ENCODE results near the gene DDRGK1. TPM values are rescaled to one million over a fixed set of nuclear protein-coding genes. Genes with fewer than 3 reads are reported as not detected.

The DDRGK1 gene
- polyA plus RNA-seq, 1 donor from 2014 or later = 67.6 TPM

GRCh38 chr20:3242172-3242692 is 37.8 kb upstream of the DDRGK1 start:
- Histone ChIP-seq H3K79me2 (replicated peaks; ENCODE audit: insufficient read depth, low read length) (no peaks in the 10 kb centered on the region), H3K9ac (ENCODE audit: low read length) (no peak overlapping the region), H3K27me3 (ENCODE audit: insufficient read depth, low read depth, low read length) (peaks cover 52% of the 10 kb centered on the region), H3F3A (ENCODE audit: insufficient read depth, low read length, poor library complexity, severe bottlenecking) (no peaks in the 10 kb centered on the region), H3K4me3 (ENCODE audit: low read length) (no peak overlapping the region), H3K9me2 (ENCODE audit: insufficient read depth, low read length) (no peaks in the 10 kb centered on the region), H3K27ac (ENCODE audit: low read length) (no peak overlapping the region), H2AFZ (ENCODE audit: low read depth, low read length) (no peak overlapping the region), H3K36me3 (ENCODE audit: insufficient read depth, low read length) (no peaks in the 10 kb centered on the region), H4K20me1 (ENCODE audit: insufficient read depth) (no peaks in the 10 kb centered on the region), H3K4me2 (ENCODE audit: low read length) (no peak overlapping the region), H3K9me3 (ENCODE audit: low read length) (peaks cover 7% of the 10 kb centered on the region)
- TF ChIP-seq EP300 (conservative IDR thresholded peaks at IDR 0.05; ENCODE audit: poor library complexity, severe bottlenecking) (no peak), RAD21 (conservative IDR thresholded peaks at IDR 0.05) (no peak), SMC3 (conservative IDR thresholded peaks at IDR 0.05; ENCODE audit: poor library complexity) (no peak), CTCF (IDR thresholded peaks at IDR 0.05; ENCODE audit: poor library complexity, severe bottlenecking) (no peak), EZH2 (IDR thresholded peaks at IDR 0.05; ENCODE audit: borderline replicate concordance, insufficient read depth, low read length, poor library complexity, severe bottlenecking) (no peak), TAF1 (IDR thresholded peaks at IDR 0.05; ENCODE audit: low read depth) (no peak), MXI1 (conservative IDR thresholded peaks at IDR 0.05; ENCODE audit: poor library complexity, severe bottlenecking) (no peak), POLR2AphosphoS5 (IDR thresholded peaks at IDR 0.05) (no peak)
- TF ChIP-seq, protein P1, sequence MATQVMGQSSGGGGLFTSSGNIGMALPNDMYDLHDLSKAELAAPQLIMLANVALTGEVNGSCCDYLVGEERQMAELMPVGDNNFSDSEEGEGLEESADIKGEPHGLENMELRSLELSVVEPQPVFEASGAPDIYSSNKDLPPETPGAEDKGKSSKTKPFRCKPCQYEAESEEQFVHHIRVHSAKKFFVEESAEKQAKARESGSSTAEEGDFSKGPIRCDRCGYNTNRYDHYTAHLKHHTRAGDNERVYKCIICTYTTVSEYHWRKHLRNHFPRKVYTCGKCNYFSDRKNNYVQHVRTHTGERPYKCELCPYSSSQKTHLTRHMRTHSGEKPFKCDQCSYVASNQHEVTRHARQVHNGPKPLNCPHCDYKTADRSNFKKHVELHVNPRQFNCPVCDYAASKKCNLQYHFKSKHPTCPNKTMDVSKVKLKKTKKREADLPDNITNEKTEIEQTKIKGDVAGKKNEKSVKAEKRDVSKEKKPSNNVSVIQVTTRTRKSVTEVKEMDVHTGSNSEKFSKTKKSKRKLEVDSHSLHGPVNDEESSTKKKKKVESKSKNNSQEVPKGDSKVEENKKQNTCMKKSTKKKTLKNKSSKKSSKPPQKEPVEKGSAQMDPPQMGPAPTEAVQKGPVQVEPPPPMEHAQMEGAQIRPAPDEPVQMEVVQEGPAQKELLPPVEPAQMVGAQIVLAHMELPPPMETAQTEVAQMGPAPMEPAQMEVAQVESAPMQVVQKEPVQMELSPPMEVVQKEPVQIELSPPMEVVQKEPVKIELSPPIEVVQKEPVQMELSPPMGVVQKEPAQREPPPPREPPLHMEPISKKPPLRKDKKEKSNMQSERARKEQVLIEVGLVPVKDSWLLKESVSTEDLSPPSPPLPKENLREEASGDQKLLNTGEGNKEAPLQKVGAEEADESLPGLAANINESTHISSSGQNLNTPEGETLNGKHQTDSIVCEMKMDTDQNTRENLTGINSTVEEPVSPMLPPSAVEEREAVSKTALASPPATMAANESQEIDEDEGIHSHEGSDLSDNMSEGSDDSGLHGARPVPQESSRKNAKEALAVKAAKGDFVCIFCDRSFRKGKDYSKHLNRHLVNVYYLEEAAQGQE (IDR thresholded peaks at IDR 0.05; ENCODE audit: borderline replicate concordance) = no peak

- no peak for TF ChIP-seq EZH2 (IDR thresholded peaks at IDR 0.05; ENCODE audit: borderline replicate concordance, insufficient read depth, low read length, poor library complexity, severe bottlenecking)
- TF ChIP-seq MXI1 (conservative IDR thresholded peaks at IDR 0.05; ENCODE audit: poor library complexity, severe bottlenecking) = no peak
- TF ChIP-seq TAF1 (IDR thresholded peaks at IDR 0.05; ENCODE audit: low read depth) = no peak
- no peak for TF ChIP-seq CTCF (IDR thresholded peaks at IDR 0.05; ENCODE audit: poor library complexity, severe bottlenecking)
- TF ChIP-seq, protein P1 (IDR thresholded peaks at IDR 0.05; ENCODE audit: borderline replicate concordance) = no peak
- no peak for TF ChIP-seq EP300 (conservative IDR thresholded peaks at IDR 0.05; ENCODE audit: poor library complexity, severe bottlenecking)
- TF ChIP-seq RAD21 (conservative IDR thresholded peaks at IDR 0.05) = no peak
- no peak for TF ChIP-seq POLR2AphosphoS5 (IDR thresholded peaks at IDR 0.05)
- TF ChIP-seq SMC3 (conservative IDR thresholded peaks at IDR 0.05; ENCODE audit: poor library complexity) = no peak
- no peaks in the 10 kb centered on the region for H3F3A ChIP-seq (ENCODE audit: insufficient read depth, low read length, poor library complexity, severe bottlenecking)
- peaks cover 7% of the 10 kb centered on the region for H3K9me3 ChIP-seq (ENCODE audit: low read length)
- H3K36me3 ChIP-seq (ENCODE audit: insufficient read depth, low read length) = no peaks in the 10 kb centered on the region
- peaks cover 63% of the 10 kb centered on the region for H3K27me3 ChIP-seq (ENCODE audit: insufficient read depth, low read depth, low read length)
- H3K79me2 ChIP-seq (replicated peaks; ENCODE audit: insufficient read depth, low read length) = no peaks in the 10 kb centered on the region
- no peak overlapping the region for H3K4me3 ChIP-seq (ENCODE audit: low read length)
- H3K9me2 ChIP-seq (ENCODE audit: insufficient read depth, low read length) = no peaks in the 10 kb centered on the region
- H2AFZ ChIP-seq (ENCODE audit: low read depth, low read length) = no peak overlapping the region
- no peaks in the 10 kb centered on the region for H4K20me1 ChIP-seq (ENCODE audit: insufficient read depth)
- no peak overlapping the region for H3K4me2 ChIP-seq (ENCODE audit: low read length)
- H3K27ac ChIP-seq (ENCODE audit: low read length) = no peak overlapping the region
- H3K9ac ChIP-seq (ENCODE audit: low read length) = no peak overlapping the region
Measured at GRCh38 chr20:3240776-3241363, 36.4 kb upstream of the DDRGK1 start.
